ENCODE data around the gene TNFRSF6B. TPM values are rescaled to one million over a fixed set of nuclear protein-coding genes. Genes with fewer than 3 reads are reported as not detected.

TNFRSF6B gene
- total RNA-seq, 2 experiments from 2014 or later, result 1.0 TPM; not detected in 1

DNA sequence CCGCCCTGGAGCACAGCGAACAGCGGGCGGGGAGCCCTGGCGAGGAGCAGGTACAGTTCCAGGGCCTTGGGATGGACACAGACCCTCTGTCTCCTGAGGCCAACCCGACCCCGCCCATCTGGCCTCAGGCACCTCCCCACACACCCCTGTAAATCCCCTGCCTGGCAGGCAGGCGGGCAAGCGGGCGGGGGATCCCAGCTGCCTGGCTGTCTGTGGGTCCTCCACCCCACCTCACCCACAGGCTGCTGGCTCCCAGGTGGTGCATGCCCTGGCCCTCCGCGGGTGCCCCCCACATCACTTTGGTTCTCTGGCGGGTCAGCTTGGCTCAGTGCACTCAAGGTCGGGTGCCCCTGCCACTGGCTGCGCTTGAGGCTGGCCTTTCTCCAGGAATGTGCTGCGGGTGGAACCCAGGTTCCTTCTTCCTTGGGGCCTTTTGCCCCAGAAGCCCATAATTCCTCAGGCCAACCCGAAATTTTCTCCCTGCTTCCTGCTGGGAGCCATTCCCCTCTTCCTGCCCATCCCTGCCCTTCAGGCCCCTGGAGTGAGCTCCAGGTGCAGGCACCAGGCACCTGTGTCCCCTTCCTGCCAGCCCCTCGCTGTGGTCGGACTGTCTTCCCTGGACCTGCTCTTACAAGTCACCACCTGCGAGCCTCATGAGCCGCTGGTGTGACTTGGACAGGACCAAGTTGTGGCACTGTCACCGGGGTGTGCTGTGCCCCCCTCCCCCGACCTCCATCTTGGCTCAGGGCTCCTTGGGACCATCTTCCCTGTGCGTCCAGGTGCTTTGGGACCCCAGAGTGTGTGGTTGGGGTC, 5.3 kb upstream of the TNFRSF6B start:
- POLR2A ChIA-PET, result no interaction called here
- peak overlapping the region; percentile 41 for H3K27ac Mint-ChIP-seq
- DNase-seq, result no peak

DNA sequence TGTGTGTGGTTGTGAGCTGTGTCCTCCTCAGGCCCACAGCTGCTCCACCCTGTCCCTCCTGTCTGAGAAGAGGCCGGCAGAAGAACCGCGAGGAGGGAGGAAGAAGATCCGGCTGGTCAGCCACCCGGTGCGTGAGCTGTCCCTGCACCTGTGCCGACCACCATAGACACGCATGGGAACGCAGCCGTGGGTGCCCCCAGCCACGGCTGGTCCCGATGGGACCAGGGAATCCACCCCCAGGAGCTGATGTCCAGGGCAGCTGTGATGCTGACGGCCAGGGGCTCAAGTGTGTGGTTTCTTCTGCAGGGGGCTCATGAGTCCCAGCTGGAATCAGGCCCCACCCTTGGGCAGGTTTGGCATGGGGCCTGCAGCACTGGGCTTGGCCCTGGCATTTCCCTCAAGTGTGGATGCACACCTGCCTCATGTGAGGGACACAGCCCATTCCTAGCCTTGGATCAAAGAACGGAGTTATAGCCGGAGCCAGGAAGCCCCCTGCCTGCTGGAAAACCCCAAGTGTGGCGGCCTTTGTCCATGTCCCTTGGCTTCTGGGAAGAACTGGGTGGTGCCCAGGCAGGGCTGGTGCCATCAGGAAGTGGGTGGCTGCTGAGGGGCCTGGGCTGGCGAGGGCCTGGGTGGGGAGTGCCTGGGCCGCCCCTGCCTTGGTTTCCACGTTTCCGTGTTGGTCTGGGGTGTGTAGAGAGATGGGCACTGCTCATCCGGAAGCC, 4.6 kb upstream of the TNFRSF6B start:
- H3K4me1 Mint-ChIP-seq, result peaks cover 3% of the 10 kb centered on the region

More for the DNA sequence above, 5.3 kb upstream of the TNFRSF6B start:
- Mint-ChIP-seq H3K36me3 (ENCODE audit: low read depth) (peaks cover 15% of the 10 kb centered on the region), H3K4me1 (peaks cover 4% of the 10 kb centered on the region), H3K4me3 (no peak overlapping the region), H3K9me3 (no peaks in the 10 kb centered on the region), H3K27me3 (no peaks in the 10 kb centered on the region)
- CTCF ChIA-PET, result interaction anchor here (0.5 kb wide), 1 partner anchor 19 kb away, joined by 4 read pairs; no protein-coding TSS in a partner anchor

DNA sequence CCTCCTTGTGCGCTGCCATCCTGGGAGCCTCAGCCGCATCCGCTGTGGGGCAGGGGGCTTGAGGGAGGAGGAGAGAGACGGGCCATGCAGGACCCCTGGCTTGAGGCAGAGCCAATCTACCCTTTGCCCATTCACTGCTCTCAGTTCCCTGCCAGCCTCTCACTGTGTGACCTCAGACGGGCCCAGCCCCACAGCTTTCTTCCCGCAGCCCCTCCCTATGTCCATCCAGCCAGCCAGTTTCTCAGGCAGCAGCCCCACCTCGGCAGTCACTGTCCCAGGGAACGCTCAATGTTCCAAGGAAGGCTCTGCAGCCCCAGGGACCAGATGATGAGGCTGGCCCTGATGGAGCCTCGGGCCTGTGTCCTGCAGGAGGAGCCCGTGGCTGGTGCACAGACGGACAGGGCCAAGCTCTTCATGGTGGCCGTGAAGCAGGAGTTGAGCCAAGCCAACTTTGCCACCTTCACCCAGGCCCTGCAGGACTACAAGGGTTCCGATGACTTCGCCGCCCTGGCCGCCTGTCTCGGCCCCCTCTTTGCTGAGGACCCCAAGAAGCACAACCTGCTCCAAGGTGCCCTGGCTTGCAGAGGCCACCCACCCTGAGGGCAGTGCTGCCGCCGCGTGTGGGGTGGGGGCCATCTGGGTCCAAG, 3.9 kb upstream of the TNFRSF6B start:
- ChIA-PET CTCF (interaction anchor here (0.8 kb wide), 1 partner anchor 16 kb away, joined by 3 read pairs; no protein-coding TSS in a partner anchor), POLR2A (no interaction called here)
- DNase-seq, result no peak
- peaks cover 5% of the 10 kb centered on the region for H3K4me1 Mint-ChIP-seq
- peaks cover 15% of the 10 kb centered on the region for H3K36me3 Mint-ChIP-seq (ENCODE audit: low read depth)
- H3K27ac Mint-ChIP-seq, result peak overlapping the region; percentile 66
- no peaks in the 10 kb centered on the region for H3K27me3 Mint-ChIP-seq
- H3K9me3 Mint-ChIP-seq, result no peaks in the 10 kb centered on the region
- no peak overlapping the region for H3K4me3 Mint-ChIP-seq

More for the DNA sequence above, 4.6 kb upstream of the TNFRSF6B start:
- H3K36me3 Mint-ChIP-seq (ENCODE audit: low read depth), result peaks cover 15% of the 10 kb centered on the region
- H3K9me3 Mint-ChIP-seq, result no peaks in the 10 kb centered on the region
- peak overlapping the region; percentile 66 for H3K27ac Mint-ChIP-seq
- ChIA-PET POLR2A (no interaction called here), CTCF (interaction anchor here (0.8 kb wide), 1 partner anchor 17 kb away, joined by 3 read pairs; no protein-coding TSS in a partner anchor)
- no peak overlapping the region for H3K4me3 Mint-ChIP-seq
- H3K27me3 Mint-ChIP-seq, result no peaks in the 10 kb centered on the region
- DNase-seq, result no peak

DNA sequence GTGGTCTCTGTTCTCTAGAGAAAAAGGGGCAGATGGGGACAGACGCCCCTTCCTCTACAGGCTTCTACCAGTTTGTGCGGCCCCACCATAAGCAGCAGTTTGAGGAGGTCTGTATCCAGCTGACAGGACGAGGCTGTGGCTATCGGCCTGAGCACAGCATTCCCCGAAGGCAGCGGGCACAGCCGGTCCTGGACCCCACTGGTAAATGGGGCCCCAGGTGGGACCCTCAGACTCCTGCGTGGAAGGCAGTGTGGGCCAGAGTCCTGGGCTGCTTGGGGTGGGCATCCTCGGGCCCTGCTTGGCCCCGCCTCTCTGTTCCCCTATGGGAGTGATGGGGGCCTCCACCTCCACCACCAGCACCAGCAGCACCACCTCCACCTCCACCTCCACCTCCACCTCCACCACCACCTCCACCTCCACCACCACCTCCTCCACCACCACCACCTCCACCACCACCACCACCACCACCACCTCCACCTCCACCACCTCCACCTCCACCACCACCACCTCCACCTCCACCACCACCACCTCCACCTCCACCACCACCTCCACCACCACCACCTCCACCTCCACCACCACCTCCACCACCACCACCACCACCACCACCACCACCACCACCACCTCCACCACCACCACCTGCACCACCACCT, 3.2 kb upstream of the TNFRSF6B start:
- Mint-ChIP-seq H3K27ac (no peak overlapping the region), H3K4me3 (no peak overlapping the region), H3K9me3 (no peaks in the 10 kb centered on the region), H3K4me1 (peaks cover 5% of the 10 kb centered on the region), H3K27me3 (no peaks in the 10 kb centered on the region), H3K36me3 (ENCODE audit: low read depth) (peaks cover 15% of the 10 kb centered on the region)
- ChIA-PET POLR2A (no interaction called here), CTCF (no interaction called here)
- no peak for DNase-seq

DNA sequence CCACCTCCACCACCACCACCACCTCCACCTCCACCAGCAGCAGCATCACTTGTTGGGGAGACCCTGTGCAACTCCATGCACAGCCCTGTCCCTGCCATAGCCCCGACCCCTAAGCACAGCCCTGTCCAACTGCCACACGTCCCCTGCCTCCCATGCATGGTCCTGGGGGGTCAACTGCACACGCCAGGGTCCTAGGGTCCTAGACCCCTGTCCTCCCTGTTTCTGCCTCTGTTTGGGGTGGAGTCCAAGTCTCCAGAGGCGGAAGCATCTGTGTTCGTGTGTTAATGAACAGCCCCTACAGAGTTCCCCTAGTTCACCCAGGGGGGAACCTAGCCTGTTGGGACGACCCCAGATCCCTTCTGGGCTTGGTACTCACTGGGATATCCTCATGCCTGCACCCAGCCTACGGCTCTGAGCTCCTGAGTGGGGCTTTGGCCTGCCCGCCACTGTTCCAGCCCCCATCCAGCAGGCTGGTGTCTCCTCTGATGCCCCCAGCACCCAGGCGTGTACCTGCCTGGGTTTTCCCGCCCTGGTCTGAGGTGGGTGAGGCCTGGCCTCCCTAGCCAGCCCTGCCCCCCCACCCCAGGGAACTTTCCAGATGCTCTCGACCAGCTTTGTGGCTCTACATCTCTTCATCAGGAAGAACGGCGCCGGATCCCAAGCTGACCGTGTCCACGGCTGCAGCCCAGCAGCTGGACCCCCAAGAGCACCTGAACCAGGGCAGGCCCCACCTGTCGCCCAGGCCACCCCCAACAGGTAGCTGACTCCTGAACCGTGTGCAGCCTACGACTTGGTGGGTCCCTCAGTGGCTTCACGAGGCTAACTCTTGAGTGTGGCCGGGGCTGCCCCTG, 2.5 kb upstream of the TNFRSF6B start:
- Mint-ChIP-seq H3K4me3 (peak overlapping the region; percentile 51), H3K27me3 (no peaks in the 10 kb centered on the region), H3K4me1 (peaks cover 5% of the 10 kb centered on the region), H3K9me3 (no peaks in the 10 kb centered on the region), H3K27ac (peak overlapping the region; percentile 79), H3K36me3 (ENCODE audit: low read depth) (peaks cover 15% of the 10 kb centered on the region)
- DNase-seq, result no peak
- CTCF ChIA-PET, result no interaction called here
- POLR2A ChIA-PET, result no interaction called here

DNA sequence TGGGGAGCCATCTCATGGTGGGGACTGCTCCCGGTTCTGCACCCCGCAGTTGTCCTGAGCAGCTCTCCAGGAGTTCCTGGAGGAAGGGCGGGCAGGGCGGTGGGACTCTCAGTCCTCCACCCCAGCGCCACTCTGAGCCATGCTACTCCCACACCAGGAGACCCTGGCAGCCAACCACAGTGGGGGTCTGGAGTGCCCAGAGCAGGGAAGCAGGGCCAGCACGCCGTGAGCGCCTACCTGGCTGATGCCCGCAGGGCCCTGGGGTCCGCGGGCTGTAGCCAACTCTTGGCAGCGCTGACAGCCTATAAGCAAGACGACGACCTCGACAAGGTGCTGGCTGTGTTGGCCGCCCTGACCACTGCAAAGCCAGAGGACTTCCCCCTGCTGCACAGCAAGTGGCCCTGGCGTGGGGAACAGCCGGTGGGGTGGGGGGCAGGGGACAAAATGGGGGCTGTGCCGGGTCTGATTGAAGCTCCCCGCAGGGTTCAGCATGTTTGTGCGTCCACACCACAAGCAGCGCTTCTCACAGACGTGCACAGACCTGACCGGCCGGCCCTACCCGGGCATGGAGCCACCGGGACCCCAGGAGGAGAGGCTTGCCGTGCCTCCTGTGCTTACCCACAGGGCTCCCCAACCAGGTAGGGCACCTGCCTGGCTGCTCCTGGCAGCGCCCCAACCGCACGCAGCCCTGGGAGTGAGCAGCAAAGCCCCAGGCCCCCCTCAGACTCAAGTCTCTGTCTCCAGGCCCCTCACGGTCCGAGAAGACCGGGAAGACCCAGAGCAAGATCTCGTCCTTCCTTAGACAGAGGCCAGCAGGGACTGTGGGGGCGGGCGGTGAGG, 1.6 kb upstream of the TNFRSF6B start:
- ChIA-PET POLR2A (no interaction called here), CTCF (no interaction called here)

DNA sequence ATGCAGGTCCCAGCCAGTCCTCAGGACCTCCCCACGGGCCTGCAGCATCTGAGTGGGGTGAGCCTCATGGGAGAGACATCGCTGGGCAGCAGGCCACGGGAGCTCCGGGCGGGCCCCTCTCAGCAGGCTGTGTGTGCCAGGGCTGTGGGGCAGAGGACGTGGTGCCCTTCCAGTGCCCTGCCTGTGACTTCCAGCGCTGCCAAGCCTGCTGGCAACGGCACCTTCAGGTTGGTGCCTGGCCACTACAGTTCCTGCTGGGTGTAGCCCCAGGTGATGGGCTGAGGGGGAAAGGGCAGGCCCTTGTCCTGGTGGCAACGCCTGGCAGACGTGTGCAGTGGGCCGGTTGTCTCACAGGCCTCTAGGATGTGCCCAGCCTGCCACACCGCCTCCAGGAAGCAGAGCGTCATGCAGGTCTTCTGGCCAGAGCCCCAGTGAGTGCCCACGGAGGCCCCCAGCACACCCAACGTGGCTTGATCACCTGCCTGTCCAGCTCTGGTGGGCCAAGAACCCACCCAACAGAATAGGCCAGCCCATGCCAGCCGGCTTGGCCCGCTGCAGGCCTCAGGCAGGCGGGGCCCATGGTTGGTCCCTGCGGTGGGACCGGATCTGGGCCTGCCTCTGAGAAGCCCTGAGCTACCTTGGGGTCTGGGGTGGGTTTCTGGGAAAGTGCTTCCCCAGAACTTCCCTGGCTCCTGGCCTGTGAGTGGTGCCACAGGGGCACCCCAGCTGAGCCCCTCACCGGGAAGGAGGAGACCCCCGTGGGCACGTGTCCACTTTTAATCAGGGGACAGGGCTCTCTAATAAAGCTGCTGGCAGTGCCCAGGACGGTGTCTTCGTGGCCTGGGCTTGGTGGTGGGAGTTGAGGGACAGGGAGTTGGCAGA, 787 bp upstream of the TNFRSF6B start:
- Mint-ChIP-seq H3K9me3 (no peaks in the 10 kb centered on the region), H3K4me3 (no peak overlapping the region), H3K36me3 (ENCODE audit: low read depth) (peaks cover 15% of the 10 kb centered on the region), H3K27me3 (no peaks in the 10 kb centered on the region), H3K4me1 (peaks cover 5% of the 10 kb centered on the region), H3K27ac (peak overlapping the region; percentile 25)
- CTCF ChIA-PET, result interaction anchor here (1.1 to 1.5 kb wide), 2 partner anchors 16 to 32 kb away, joined by 3 read pairs; no protein-coding TSS in a partner anchor
- POLR2A ChIA-PET, result no interaction called here
- no peak for DNase-seq

More for the DNA sequence above, 1.6 kb upstream of the TNFRSF6B start:
- peaks cover 15% of the 10 kb centered on the region for H3K36me3 Mint-ChIP-seq (ENCODE audit: low read depth)
- DNase-seq, result no peak
- H3K9me3 Mint-ChIP-seq, result no peaks in the 10 kb centered on the region
- H3K27me3 Mint-ChIP-seq, result no peaks in the 10 kb centered on the region
- peaks cover 5% of the 10 kb centered on the region for H3K4me1 Mint-ChIP-seq
- H3K27ac Mint-ChIP-seq, result no peak overlapping the region
- H3K4me3 Mint-ChIP-seq, result no peak overlapping the region

DNA sequence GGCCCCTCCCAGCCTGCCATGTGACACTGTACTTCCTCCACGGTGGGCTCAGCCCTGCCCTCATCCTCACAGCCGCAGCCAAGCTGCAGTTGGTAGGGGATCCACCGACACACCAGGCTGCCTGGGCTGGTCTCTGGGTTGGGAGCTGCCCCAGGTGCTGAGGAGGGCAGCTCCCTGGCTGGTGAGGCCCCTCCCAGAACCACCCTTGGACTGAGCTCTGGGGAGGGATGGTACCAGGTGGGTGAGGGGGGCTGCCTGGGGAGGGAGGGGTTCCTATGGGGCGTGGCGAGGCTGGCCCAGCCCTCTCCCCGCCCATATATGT, 185 bp upstream of the TNFRSF6B start:
- Mint-ChIP-seq H3K4me1 (peaks cover 5% of the 10 kb centered on the region), H3K9me3 (no peaks in the 10 kb centered on the region), H3K27ac (peak overlapping the region; percentile 25), H3K36me3 (ENCODE audit: low read depth) (peaks cover 15% of the 10 kb centered on the region), H3K4me3 (no peak overlapping the region), H3K27me3 (no peaks in the 10 kb centered on the region)
- ChIA-PET CTCF (interaction anchor here (1.1 to 1.8 kb wide), 3 partner anchors 17 to 159 kb away, joined by 3 to 6 read pairs (median 3); no protein-coding TSS in a partner anchor), POLR2A (no interaction called here)
- DNase-seq, result no peak

DNA sequence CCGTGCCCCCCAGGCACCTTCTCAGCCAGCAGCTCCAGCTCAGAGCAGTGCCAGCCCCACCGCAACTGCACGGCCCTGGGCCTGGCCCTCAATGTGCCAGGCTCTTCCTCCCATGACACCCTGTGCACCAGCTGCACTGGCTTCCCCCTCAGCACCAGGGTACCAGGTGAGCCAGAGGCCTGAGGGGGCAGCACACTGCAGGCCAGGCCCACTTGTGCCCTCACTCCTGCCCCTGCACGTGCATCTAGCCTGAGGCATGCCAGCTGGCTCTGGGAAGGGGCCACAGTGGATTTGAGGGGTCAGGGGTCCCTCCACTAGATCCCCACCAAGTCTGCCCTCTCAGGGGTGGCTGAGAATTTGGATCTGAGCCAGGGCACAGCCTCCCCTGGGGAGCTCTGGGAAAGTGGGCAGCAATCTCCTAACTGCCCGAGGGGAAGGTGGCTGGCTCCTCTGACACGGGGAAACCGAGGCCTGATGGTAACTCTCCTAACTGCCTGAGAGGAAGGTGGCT, 960 bp downstream of the TNFRSF6B start:
- ChIA-PET CTCF (interaction anchor here (0.6 to 2.7 kb wide), 5 partner anchors 10 to 170 kb away, joined by 3 to 15 read pairs (median 6); partner anchors contain the start of genes ARFRP1 and ZGPAT), POLR2A (no interaction called here)
- H3K9me3 Mint-ChIP-seq, result no peaks in the 10 kb centered on the region
- no peak overlapping the region for H3K4me3 Mint-ChIP-seq
- H3K27me3 Mint-ChIP-seq, result no peaks in the 10 kb centered on the region
- DNase-seq, result no peak
- H3K27ac Mint-ChIP-seq, result no peak overlapping the region
- peaks cover 10% of the 10 kb centered on the region for H3K36me3 Mint-ChIP-seq (ENCODE audit: low read depth)
- peaks cover 9% of the 10 kb centered on the region for H3K4me1 Mint-ChIP-seq

DNA sequence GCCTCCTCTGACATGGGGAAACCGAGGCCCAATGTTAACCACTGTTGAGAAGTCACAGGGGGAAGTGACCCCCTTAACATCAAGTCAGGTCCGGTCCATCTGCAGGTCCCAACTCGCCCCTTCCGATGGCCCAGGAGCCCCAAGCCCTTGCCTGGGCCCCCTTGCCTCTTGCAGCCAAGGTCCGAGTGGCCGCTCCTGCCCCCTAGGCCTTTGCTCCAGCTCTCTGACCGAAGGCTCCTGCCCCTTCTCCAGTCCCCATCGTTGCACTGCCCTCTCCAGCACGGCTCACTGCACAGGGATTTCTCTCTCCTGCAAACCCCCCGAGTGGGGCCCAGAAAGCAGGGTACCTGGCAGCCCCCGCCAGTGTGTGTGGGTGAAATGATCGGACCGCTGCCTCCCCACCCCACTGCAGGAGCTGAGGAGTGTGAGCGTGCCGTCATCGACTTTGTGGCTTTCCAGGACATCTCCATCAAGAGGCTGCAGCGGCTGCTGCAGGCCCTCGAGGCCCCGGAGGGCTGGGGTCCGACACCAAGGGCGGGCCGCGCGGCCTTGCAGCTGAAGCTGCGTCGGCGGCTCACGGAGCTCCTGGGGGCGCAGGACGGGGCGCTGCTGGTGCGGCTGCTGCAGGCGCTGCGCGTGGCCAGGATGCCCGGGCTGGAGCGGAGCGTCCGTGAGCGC, 1.6 kb downstream of the TNFRSF6B start:
- CTCF ChIA-PET, result interaction anchor here (0.6 to 2.7 kb wide), 6 partner anchors 9 to 170 kb away, joined by 3 to 15 read pairs (median 5); partner anchors contain the start of genes ARFRP1 and ZGPAT
- Mint-ChIP-seq H3K27me3 (no peaks in the 10 kb centered on the region), H3K36me3 (ENCODE audit: low read depth) (peaks cover 4% of the 10 kb centered on the region), H3K9me3 (no peaks in the 10 kb centered on the region), H3K4me3 (no peak overlapping the region), H3K27ac (no peak overlapping the region), H3K4me1 (peaks cover 9% of the 10 kb centered on the region)
- POLR2A ChIA-PET, result no interaction called here
- DNase-seq, result no peak

Data from activated CD4-positive, alpha-beta T cell treated with anti-CD3 and anti-CD28 coated beads, Interleukin-2, amount 10 ng/mL, durations not matched to agents 7 days and 5 days (primary cell).